Adrenal gland (tissue), 12 donors: ENCODE results near the gene FOXQ1. TPM values are rescaled to one million over a fixed set of nuclear protein-coding genes. Genes with fewer than 3 reads are reported as not detected.
"Not testable (repeated sequence)": the region's sequence is repeated elsewhere in the genome, so short reads cannot be mapped to it uniquely, and the experiment has no call there.

ENCODE experiments used
- DNase-seq, 7 donors: peaks; one replicate each; pipeline ENCODE4 v3.0.0-alpha.2; 2019 to 2020
- H3K27ac ChIP-seq, 5 donors: fragments of 200-600 bp; sonication (generic) in 4 of 5; 1 replicate in 3 of 5; 2 replicates in 2 of 5; pipeline versions ENCODE4 v1.5.1 to v1.8.0; 2016 to 2020; ENCODE audit warnings: mild to moderate bottlenecking in 1 of 5
- H3K27me3 ChIP-seq: fragments of 200-600 bp; 2 replicates; pipeline ENCODE4 v1.8.0; 2021
- H3K36me3 ChIP-seq, 2 donors: fragments of 200-600 bp; replicated peaks in 1 of 2; 1 replicate in 1 of 2; 2 replicates in 1 of 2; pipeline versions ENCODE4 v1.5.1 to v1.8.0; 2018 to 2022
- H3K4me1 ChIP-seq, 2 donors: fragments of 200-600 bp; replicated peaks in 1 of 2; 1 replicate in 1 of 2; 2 replicates in 1 of 2; pipeline versions ENCODE4 v1.5.1 to v1.8.0; 2018 to 2021
- H3K4me3 ChIP-seq, 4 donors: fragments of 200-600 bp; sonication (generic) in 3 of 4; one replicate each; pipeline ENCODE4 v1.5.1; 2016 to 2018
- H3K9me3 ChIP-seq, 3 donors: fragments of 200-600 bp; sonication (generic) in 1 of 3; replicated peaks in 1 of 3; 1 replicate in 2 of 3; 2 replicates in 1 of 3; pipeline versions ENCODE4 v1.5.1 to v1.8.0; 2016 to 2021
- POLR2A ChIP-seq, 2 donors: fragments of 450-650 bp; IDR thresholded peaks; one replicate each; pipeline ENCODE4 v1.6.1; 2017; ENCODE audit warnings: antibody characterized with exemption in 2 of 2, mild to moderate bottlenecking in 2 of 2, moderate library complexity in 1 of 2
- WGBS, 4 donors: extraction: QIAGEN DNeasy Blood & Tissue Kit in 2 of 4; methylation state at CpG; one replicate each; pipeline versions ENCODE4 v1.1.5 to v1.1.7; 2013 to 2017; 5-methylcytosine and 5-hydroxymethylcytosine counted together
- intact Hi-C, 2 donors: fragments of 100-400 bp; cut with DNase I; formaldehyde crosslinking; loops; one replicate each; pipeline versions ENCODE4 v1.14.1 to v1.15.0; 2022 to 2023
- polyA plus RNA-seq, 3 donors: library from polyadenylated mRNA; stranded (reverse); fragments of 200-250 nt in 2 of 3; fragments of 350-450 nt in 1 of 3; fragmentation: Illumina TruSeq in 1 of 3; extraction: RNeasy Lipid Tissue Mini Kit (QIAGEN cat#74804) in 1 of 3; gene quantifications; one replicate each; pipeline ENCODE4 v1.2.3, GENCODE V29; 2013 to 2014
- total RNA-seq, 9 donors: library from RNA; depleted of rRNA in 4 of 9; stranded (reverse); fragments of >200 nt in 4 of 9; fragments of 120-200 nt in 1 of 9; fragmentation: NEBNext Ultra II Directional in 1 of 9; extraction: Animal tissue kit (Norgen Biotek cat#: 25700) in 1 of 9; gene quantifications; one replicate each; pipeline versions ENCODE4 v1.1.0 to v1.2.4, GENCODE V29; 2013 to 2023
- TF ChIP-seq, protein P1 (sequence below), 6 experiments: fragments of 450-650 bp in 4 of 6; fragments of 200-600 bp in 2 of 6; sonication (generic) in 1 of 6; IDR thresholded peaks; 1 replicate in 5 of 6; 2 replicates in 1 of 6; pipeline versions ENCODE4 v1.5.1 to v1.8.0; 2016 to 2021; ENCODE audit warnings: antibody characterized with exemption in 6 of 6, mild to moderate bottlenecking in 2 of 6, moderate library complexity in 1 of 6
- donor health status: healthy with polysubstance abuse.
- donor health status: Bipolar disorder and iron deficiency.
- donor health status: DM: yes; HTN: yes; CAD: no.
- donor health status: DM: no; HTN: no; CAD: no.
- donor health status: DM: no; HTN: no; CAD: no.
- donor health status: DM: yes; HTN: yes; CAD: no.

The FOXQ1 gene
- total and polyA plus RNA-seq, 12 donors: 0.05 to 0.24 (median 0.11) TPM; not detected in 9

GRCh38 chr6:1349655-1350054, 37.8 kb downstream of the FOXQ1 start:
- 7 to 25% (median 15%) methylated on average over 1 of the region's 1 CpG for WGBS, 4 donors
- no peaks in the 10 kb centered on the region for H3K36me3 ChIP-seq
- DNase-seq: no peak
- H3K27ac ChIP-seq: no peak overlapping the region
- intact Hi-C loops: no loop called here
- peaks cover 0 to 6% (median 0%) of the 10 kb centered on the region in 3 donors for H3K9me3 ChIP-seq
- H3K4me1 ChIP-seq: no peaks in the 10 kb centered on the region
- H3K27me3 ChIP-seq: peaks cover 15% of the 10 kb centered on the region
- TF ChIP-seq, protein P1, sequence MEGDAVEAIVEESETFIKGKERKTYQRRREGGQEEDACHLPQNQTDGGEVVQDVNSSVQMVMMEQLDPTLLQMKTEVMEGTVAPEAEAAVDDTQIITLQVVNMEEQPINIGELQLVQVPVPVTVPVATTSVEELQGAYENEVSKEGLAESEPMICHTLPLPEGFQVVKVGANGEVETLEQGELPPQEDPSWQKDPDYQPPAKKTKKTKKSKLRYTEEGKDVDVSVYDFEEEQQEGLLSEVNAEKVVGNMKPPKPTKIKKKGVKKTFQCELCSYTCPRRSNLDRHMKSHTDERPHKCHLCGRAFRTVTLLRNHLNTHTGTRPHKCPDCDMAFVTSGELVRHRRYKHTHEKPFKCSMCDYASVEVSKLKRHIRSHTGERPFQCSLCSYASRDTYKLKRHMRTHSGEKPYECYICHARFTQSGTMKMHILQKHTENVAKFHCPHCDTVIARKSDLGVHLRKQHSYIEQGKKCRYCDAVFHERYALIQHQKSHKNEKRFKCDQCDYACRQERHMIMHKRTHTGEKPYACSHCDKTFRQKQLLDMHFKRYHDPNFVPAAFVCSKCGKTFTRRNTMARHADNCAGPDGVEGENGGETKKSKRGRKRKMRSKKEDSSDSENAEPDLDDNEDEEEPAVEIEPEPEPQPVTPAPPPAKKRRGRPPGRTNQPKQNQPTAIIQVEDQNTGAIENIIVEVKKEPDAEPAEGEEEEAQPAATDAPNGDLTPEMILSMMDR (IDR thresholded peaks at IDR 0.05): no peak
- TF ChIP-seq POLR2A (IDR thresholded peaks at IDR 0.05): no peak
- H3K4me3 ChIP-seq: no peak overlapping the region

DNA sequence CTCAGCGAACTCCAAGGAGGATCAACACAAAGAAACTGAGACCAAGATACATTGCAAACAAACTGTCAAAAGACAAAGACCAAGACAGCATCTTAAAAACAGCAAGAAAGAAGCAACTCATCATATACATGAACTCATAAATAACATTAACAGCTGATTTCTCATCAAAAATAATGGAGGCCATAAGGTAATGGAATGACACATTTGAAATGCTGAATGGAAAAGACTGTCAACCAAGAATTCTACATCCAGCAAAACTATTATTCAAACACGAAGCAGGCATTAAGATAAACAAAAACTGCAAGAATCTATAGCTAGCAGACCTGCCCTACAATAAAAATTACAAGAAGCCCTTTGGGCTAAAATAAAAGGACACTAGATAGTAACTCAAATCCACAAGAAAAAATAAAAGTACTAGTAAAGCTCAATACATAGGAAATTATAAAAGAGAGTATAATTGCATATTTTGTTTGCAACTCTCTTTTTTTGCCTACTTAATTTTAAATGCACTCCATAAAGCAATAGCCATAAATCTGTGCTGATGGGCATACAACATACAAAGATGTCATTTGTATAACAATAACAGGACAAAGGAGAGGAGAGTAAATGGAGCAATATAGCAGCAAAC, 39.6 kb downstream of the FOXQ1 start:
- H3K36me3 ChIP-seq: no peaks in the 10 kb centered on the region
- intact Hi-C loops: no loop called here
- no peaks in the 10 kb centered on the region for H3K4me1 ChIP-seq
- no peak overlapping the region for H3K27ac ChIP-seq
- H3K9me3 ChIP-seq: peaks cover 0 to 6% (median 0%) of the 10 kb centered on the region in 3 donors
- H3K27me3 ChIP-seq: peaks cover 9% of the 10 kb centered on the region
- DNase-seq: no peak
- 69 to 79% (median 73%) methylated on average over 2 of the region's 2 CpGs for WGBS, 4 donors
- TF ChIP-seq, protein P1 (IDR thresholded peaks at IDR 0.05): no peak
- no peak overlapping the region for H3K4me3 ChIP-seq

DNA sequence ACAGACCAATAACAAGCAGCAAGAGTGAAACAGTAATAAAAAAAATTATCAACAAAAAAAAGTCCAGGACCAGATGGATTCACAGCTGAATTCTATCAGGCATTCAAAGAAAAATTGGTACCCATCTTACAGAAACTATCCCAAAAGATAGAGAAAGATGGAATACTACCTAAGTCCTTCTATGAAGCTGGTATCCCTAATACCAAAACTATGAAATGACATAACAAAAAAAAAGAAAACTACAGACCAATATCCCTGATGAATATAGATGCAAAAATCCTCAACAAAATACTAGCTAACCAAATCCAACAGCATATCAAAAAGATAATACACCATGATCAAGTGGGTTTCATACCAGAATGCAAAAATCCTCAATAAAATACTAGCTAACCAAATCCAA, 43.2 kb downstream of the FOXQ1 start:
- H3K27ac ChIP-seq, H3K9me3 ChIP-seq, H3K4me3 ChIP-seq, H3K4me1 ChIP-seq, H3K27me3 ChIP-seq, intact Hi-C loops, H3K36me3 ChIP-seq, DNase-seq: not testable (repeated sequence)

- H3K27ac ChIP-seq, H3K4me1 ChIP-seq, H3K9me3 ChIP-seq, H3K36me3 ChIP-seq, H3K27me3 ChIP-seq, H3K4me3 ChIP-seq, intact Hi-C loops, DNase-seq: not testable (repeated sequence)
- WGBS, 4 donors: 74 to 81% (median 76%) methylated on average over 4 of the region's 4 CpGs
Observed at GRCh38 chr6:1361717-1362116, 49.8 kb downstream of the FOXQ1 start.

GRCh38 chr6:1362643-1363042, 50.7 kb downstream of the FOXQ1 start:
- intact Hi-C loops: no loop called here

More at GRCh38 chr6:1362643-1363042, 50.7 kb downstream of the FOXQ1 start:
- Histone ChIP-seq H3K9me3 (no peaks in the 10 kb centered on the region), H3K4me1 (no peaks in the 10 kb centered on the region), H3K27me3 (peaks cover 4% of the 10 kb centered on the region), H3K27ac (no peak overlapping the region), H3K4me3 (no peak overlapping the region), H3K36me3 (no peaks in the 10 kb centered on the region)
- TF ChIP-seq, protein P1 (IDR thresholded peaks at IDR 0.05): no peak
- no peak for TF ChIP-seq POLR2A (IDR thresholded peaks at IDR 0.05)
- DNase-seq: no peak
- 84 to 93% (median 87%) methylated on average over 9 of the region's 9 CpGs for whole genome bisulfite sequencing, 4 donors
